Measurements from ENCODE around the gene PRKAR1B.
A peak's percentile ranks its signal among the peaks of the same experiment; 100 is the strongest.

PRKAR1B gene

DNA sequence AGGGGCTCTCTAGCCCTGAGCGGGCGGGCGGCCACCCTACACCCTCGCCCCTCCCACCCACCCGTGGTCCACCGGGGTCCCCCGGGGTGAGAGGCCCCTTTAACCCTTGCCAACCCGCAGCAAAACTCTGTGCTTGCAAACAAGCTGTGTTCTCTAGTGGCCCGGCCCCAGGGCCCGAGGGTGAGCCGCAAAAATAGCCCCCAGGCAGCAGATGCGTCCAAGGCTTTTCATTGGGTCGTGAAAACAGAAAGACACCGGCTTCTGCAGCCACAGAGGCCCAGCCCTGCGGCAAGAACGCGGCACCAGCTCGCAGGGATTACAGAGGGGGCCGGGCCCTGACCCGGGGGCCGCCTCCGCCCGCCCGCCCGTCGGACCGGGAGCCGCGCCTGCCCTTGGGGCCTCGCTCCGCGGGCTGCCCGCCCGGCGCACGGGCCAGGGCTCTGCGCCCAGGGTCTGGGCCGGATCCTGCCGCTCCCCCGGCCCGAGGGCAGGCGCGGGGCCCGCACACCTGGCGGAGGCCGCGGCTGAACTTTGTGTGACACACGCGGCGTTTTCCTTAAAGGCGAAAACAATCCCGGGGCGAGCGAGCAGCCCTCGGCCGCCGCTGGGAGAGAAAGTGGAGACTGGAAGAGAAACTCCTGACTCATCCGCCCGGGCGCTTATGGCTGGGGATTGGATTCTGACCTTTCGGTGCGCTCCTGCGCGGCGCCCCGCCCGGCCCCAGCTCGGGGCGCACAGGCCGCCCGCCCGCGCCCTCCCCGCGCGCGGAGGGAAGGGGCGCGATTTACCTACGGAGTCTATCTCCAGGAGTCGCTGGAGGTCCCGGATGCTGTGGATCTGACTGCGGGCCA lies 210.2 kb downstream of the PRKAR1B start:
- DNase-seq = peak; percentile 83

GRCh38 chr7:516216-516605 lies 210.9 kb downstream of the PRKAR1B start:
- DNase-seq = no peak

DNA sequence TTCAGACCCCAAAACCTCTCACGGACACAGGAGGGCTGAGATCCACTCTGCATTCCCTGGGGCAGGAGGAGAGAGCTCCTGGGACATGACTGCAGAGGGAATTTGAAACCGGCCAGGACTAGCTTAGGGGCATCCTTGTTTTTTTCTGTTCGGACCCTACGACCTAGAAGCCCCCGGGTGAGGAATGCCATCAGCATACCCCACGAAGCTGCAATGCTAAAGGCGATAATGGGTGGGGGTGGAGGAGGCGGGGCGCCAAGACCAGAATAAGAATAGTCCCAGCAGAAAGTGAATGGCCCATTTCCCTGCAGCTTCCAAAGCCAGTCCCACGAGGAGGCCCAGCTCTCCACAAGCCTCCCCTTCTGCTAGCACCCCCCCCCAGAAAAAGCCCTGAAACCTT lies 211.5 kb downstream of the PRKAR1B start:
- DNase-seq = no peak

DNA sequence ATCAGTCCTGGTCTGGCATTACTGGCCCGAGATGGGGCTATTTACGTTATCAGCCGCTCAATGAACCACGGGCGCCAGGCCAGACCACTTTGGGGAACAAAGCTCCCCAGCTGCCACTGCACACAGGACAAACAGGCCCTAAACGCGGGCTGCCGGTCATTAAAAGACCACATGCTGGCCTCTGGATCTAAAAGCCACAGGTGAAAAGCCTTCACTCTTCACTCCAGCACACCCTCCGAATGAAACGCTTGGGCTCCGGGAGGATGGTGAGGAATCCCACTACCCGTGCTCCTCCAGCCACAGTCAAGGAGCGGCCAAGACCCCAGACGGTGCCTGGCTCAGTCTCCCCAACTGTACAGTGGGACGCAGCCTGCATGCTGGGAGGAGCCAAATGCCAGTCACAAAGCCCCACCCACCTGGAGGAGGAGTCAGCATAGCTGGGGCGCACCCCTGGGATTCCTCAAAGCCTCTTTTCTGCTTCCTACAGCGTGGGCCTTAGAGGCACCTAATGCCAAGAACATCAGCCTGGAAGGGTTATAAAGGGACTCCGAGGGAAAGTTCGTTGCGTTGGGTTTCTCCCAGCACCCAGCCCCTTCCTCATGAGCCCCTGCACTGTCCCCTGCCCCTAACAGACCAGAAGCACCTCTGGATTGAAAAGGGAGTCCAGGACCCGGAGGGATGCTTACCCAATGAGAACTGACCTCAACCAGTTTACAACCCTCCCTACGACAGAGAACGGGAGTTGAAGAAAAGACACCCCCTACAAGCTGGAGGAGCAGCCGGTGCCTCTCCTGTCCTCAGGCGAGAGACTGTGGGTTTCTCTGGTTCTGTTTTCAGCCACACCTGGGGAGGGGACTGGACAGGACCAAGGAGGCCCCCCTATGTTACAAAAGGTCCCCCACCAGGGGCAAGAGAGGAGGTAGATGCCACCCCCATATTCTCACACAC lies 212.2 kb downstream of the PRKAR1B start:
- peak; percentile 43 for DNase-seq

GRCh38 chr7:514242-514641 lies 212.8 kb downstream of the PRKAR1B start:
- no peak for DNase-seq

DNA sequence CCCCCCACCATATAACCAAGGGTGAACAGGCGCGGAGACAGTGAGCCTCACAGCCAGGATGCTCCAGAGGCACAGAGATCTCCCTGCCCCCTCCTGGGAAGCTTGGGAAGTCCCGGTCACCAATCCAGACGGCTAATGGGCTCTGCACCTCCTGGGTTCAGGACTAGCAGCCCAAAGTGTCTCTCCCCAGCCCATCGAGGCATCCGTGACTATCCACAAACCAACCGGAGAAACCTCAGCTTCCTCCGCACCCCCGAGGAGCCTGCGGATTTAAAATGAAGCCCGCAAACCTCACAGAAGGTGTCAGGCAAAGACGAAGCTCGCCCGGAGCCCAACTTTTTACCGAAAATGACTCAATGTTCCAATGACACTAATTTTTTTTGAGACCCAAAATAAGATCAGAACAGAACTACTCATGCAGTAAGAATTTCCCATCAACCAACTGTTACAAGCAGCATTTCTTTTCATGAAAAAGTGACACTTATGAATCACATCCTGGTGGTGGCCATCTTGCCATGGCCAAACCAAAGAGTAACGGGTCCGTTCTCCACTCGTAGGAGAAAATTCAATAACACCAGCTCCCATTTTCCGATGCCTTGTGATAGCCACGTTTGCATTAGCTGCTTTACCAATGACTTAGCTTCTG lies 213.4 kb downstream of the PRKAR1B start:
- peak; percentile 83 for DNase-seq

- DNase-seq = no peak
Observed at GRCh38 chr7:512541-513311, 214.4 kb downstream of the PRKAR1B start.

DNA sequence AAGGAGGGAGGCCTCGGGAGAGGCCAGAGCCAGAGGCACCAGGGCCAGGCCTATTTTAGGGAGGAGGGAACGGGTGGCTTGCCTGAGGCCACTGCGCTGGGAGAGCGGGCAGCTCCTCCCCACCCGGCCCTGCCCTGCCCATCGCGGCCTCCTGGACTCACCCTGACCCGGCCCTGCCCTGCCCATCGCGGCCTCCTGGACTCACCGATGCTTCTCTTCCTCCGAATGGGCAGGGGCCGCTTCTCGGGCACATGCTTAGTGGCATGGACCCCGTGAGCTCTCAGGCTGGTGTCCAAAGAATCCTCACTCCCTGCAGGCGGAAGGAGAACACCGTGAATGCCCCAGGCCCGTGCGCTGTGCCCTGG lies 215.0 kb downstream of the PRKAR1B start:
- DNase-seq = no peak

GRCh38 chr7:511476-512145 lies 215.5 kb downstream of the PRKAR1B start:
- no peak for DNase-seq

DNA sequence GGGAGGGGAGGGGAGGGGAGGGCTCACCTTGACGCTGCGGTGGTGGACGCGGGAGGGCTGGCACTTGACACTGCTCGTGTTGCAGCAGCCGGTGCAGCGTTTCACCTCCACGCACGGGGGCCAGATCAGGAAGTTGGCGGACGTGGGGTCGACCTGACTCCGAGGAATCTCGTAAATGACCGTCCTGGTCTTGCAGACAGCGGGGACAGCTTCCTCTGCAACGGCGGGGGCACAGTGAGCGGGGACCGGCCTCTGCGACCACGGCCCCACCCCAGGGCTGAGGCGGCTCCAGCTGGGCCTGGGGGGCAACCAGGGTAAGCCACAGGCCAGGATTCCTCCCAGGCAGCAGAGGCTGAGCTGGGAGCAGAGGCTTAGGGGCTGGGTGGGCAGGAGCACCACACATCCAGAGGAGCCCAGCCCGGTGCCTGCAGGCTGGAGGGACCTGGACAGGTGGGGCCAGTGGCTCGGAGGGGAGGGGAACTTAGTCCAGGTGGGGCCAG lies 216.2 kb downstream of the PRKAR1B start:
- DNase-seq = no peak

DNA sequence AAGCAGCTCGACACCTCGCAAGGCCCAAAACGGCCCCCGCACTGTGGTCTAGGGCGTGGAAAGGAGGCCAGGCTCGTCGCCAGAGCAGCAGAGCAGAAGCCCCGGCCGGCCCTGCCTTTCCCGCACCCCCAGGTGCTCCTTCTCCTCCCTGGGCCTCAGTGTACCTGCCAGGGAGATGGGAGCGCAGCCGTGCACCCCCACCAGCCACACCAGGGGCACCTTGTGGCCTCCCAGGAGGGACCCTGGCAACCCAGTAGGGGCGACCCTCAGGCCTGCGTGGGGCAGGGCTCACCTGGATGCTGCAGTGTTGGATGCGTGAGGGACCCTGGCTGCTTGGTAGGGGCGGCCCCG lies 217.0 kb downstream of the PRKAR1B start:
- no peak for DNase-seq

- no peak for DNase-seq
Observed at GRCh38 chr7:509426-510130, 217.5 kb downstream of the PRKAR1B start.

DNA sequence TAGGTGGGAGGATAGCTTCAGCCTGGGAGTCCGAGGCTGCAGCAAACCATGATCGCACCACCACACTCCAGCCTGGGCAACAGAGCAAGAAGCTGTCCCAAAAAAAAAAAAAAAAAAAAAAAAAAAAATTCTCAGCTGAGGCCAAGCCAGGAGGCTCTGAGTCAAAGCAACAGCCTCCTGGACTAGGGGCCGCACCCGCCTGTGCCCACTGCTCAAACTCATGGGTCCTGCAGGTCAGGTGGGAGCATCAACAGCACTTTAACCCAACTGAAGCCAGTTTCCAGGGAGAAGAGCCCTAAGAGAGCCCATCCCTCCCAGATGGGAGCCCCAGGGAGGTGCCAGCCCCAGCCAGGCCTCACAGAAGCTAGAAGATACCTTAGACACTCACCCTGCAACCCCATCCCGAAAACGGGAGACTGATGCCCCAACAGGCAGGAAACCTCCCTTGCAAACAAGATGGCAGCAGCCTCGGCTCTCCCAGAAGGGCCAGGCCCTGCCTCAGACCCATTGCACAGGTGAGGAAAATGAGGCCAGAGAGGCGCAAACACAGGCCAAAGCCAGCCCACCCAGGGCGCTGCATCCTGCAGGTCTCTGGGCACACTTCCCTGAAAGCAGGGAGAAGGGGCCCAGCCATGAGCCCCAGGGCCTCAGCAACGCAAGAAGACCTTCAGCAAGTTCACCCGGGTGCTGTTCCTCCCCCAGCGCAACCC lies 218.5 kb downstream of the PRKAR1B start:
- no peak for DNase-seq

- no peak for DNase-seq
Observed at GRCh38 chr7:507623-508300, 219.3 kb downstream of the PRKAR1B start.

- no peak for DNase-seq
Observed at GRCh38 chr7:506921-507622, 220.0 kb downstream of the PRKAR1B start.

DNA sequence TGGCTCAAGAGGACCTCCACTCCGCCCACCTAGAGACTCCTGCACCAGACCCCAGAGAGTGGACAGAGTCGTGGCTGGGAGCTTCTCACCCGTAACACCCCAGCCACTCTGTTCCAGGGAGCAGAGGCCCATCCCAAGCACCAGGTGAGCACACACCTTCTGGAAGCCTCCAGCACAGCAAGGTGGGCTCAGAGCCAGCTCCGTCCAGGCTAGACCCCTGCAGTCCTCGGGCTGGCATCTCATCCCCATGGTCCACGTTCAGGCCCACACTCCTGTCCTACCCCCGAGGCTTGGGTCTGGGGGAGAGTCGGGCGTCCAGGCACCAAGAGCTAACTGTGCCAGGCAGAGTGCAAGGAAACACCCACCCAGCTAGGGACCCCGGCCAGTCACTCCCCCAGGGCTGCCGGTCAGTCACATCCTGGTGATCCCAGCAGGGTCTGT lies 220.7 kb downstream of the PRKAR1B start:
- no peak for DNase-seq

DNA sequence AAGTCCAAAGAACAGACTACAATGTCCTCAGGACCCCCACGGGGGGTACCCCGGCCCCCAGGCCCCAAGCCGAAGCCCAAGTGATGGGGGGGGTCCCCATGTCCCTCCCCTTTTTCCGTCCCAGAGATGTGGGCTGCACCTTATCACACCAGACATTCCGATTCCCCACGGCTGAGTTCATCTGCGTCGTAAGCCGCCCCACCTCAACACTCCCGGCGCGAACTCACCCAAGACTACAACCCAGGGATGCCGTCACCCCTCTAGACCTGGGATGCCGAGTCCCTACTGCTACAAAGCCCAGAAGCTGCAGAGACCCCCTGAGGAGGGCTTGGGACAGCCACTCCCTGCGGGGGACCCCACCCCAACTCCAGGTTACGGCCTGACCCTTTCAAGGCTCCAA lies 221.9 kb downstream of the PRKAR1B start:
- DNase-seq = no peak

DNA sequence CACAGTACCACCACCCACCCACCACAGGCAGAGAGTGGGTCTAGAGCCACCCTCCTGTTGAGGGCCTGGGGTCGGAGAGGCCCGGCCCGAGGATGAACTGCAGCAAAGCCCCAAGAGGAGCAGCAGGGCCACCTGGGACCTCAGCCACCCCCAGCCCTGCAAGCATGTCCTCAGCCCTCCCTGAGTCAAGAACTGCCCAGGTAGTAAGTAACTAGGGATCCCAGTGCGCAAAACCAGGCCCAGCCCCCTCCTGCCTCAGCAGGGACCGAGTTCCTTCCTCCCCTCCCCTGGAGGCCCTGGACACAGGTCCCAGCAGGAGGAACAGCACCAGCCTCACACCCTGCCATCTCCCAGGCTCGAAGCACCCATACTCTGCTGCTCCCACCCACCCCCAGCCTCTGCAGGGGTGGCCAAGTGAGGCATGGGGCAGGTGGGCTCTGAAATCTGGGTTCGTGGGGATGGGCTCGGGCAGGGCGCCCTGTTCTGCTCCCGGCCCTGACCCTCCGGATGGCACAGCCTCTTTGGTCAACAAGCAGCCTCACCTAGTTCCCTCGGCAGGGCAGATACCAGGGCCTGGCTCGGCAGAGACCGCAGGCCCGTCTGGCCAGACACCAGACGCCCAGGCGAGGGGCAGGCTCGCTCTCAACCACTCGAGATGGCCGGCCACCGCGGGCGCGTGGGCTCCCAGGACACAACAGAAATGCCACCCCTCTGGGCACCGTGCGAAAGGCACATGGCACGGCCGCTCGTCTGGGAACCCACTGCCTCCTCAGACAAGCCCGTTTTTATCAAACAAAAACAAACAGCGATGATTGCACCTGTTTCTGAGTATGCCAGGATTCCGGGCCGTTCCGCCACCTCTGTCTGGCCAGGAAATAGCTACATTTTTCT lies 222.6 kb downstream of the PRKAR1B start:
- DNase-seq = no peak

Data from EL (cell line).